Loucy (cell line): Measurements from ENCODE around the gene MC4R.
A peak's percentile ranks its signal among the peaks of the same experiment; 100 is the strongest.

Source experiments
- H2AFZ ChIP-seq: fragments of 200-600 bp; sonication (generic); 2 replicates; pipeline ENCODE4 v1.6.0; 2016; ENCODE audit warnings: antibody characterized with exemption, mild to moderate bottlenecking, low read length, moderate library complexity
- H3F3A ChIP-seq: fragments of 200-600 bp; 2 replicates; pipeline ENCODE4 v1.6.0; 2016; ENCODE audit warnings: antibody characterized with exemption, low read depth, mild to moderate bottlenecking
- H3K27me3 ChIP-seq: fragments of 200-600 bp; sonication (generic); 2 replicates; pipeline ENCODE4 v1.6.1; 2014; ENCODE audit warnings: low read length, mild to moderate bottlenecking; ENCODE audit not compliant: insufficient read depth, poor library complexity, severe bottlenecking
- H3K36me3 ChIP-seq: fragments of 200-600 bp; sonication (generic); 2 replicates; pipeline ENCODE4 v1.6.1; 2016; ENCODE audit warnings: low read length; ENCODE audit not compliant: insufficient read depth
- H3K4me1 ChIP-seq: fragments of 200-600 bp; sonication (generic); 2 replicates; pipeline ENCODE4 v1.5.1; 2014; ENCODE audit warnings: low read length, mild to moderate bottlenecking; ENCODE audit not compliant: insufficient read depth, poor library complexity, severe bottlenecking
- H3K4me2 ChIP-seq: fragments of 200-600 bp; sonication (generic); 2 replicates; pipeline ENCODE4 v1.6.0; 2014; ENCODE audit warnings: antibody characterized with exemption, low read length, low read depth, mild to moderate bottlenecking; ENCODE audit not compliant: poor library complexity, severe bottlenecking
- H3K4me3 ChIP-seq: fragments of 200-600 bp; sonication (generic); 2 replicates; pipeline ENCODE4 v1.5.1; 2014; ENCODE audit warnings: low read length, mild to moderate bottlenecking, mixed read lengths; ENCODE audit not compliant: poor library complexity, severe bottlenecking
- H3K79me2 ChIP-seq: fragments of 200-600 bp; sonication (generic); 2 replicates; pipeline ENCODE4 v1.6.1; 2014; ENCODE audit warnings: low read length; ENCODE audit not compliant: insufficient read depth
- H3K9ac ChIP-seq: fragments of 200-600 bp; sonication (generic); 2 replicates; pipeline ENCODE4 v1.6.0; 2014; ENCODE audit warnings: mild to moderate bottlenecking, low read depth, low read length, moderate library complexity; ENCODE audit not compliant: poor library complexity, severe bottlenecking
- H3K9me2 ChIP-seq: fragments of 200-600 bp; sonication (generic); replicated peaks from 2 replicates; pipeline ENCODE4 v1.6.1; 2016; ENCODE audit warnings: low read depth, low read length, mixed read lengths
- H3K9me3 ChIP-seq: fragments of 200-600 bp; sonication (generic); 2 replicates; pipeline ENCODE4 v1.6.1; 2014; ENCODE audit warnings: mild to moderate bottlenecking, antibody characterized with exemption, low read length, low read depth; ENCODE audit not compliant: insufficient read depth
- H4K20me1 ChIP-seq: fragments of 200-600 bp; sonication (generic); 2 replicates; pipeline ENCODE4 v1.6.0; 2014; ENCODE audit warnings: antibody characterized with exemption, low read length, mild to moderate bottlenecking; ENCODE audit not compliant: insufficient read depth, poor library complexity, severe bottlenecking
- CTCF ChIP-seq: fragments of 200-600 bp; sonication (generic); conservative IDR thresholded peaks from 2 replicates; pipeline ENCODE4 v1.5.1; 2014; ENCODE audit warnings: mild to moderate bottlenecking, antibody characterized with exemption, low read length
- EZH2phosphoT487 ChIP-seq: fragments of 200-600 bp; IDR thresholded peaks from 2 replicates; pipeline ENCODE4 v1.6.1; 2018; ENCODE audit warnings: antibody characterized with exemption, mild to moderate bottlenecking, moderate library complexity, borderline replicate concordance

The MC4R gene

GRCh38 chr18:60417946-60418345 lies 45.4 kb upstream of the MC4R start:
- peak overlapping the region; percentile 22; the same call in 1 of the 2 replicates for H2AFZ ChIP-seq
- H3K36me3 ChIP-seq: no peaks in the 10 kb centered on the region
- H3K4me3 ChIP-seq: no peak overlapping the region
- no peak overlapping the region for H3K9ac ChIP-seq
- no peak overlapping the region for H3K4me2 ChIP-seq
- H3K9me2 ChIP-seq: no peaks in the 10 kb centered on the region
- peaks cover 6% of the 10 kb centered on the region for H3K4me1 ChIP-seq
- no peaks in the 10 kb centered on the region for H3K27me3 ChIP-seq
- no peaks in the 10 kb centered on the region for H4K20me1 ChIP-seq
- no peaks in the 10 kb centered on the region for H3K79me2 ChIP-seq
- TF ChIP-seq EZH2phosphoT487 (no peak), CTCF (no peak)
- no peaks in the 10 kb centered on the region for H3F3A ChIP-seq
- H3K9me3 ChIP-seq: no peaks in the 10 kb centered on the region

GRCh38 chr18:60413944-60414547 lies 41.5 kb upstream of the MC4R start:
- no peaks in the 10 kb centered on the region for H3K9me2 ChIP-seq
- H3K9me3 ChIP-seq: no peaks in the 10 kb centered on the region
- H3K4me2 ChIP-seq: no peak overlapping the region
- no peaks in the 10 kb centered on the region for H3K36me3 ChIP-seq
- no peaks in the 10 kb centered on the region for H3K79me2 ChIP-seq
- H3K4me3 ChIP-seq: no peak overlapping the region
- peaks cover 12% of the 10 kb centered on the region for H3K4me1 ChIP-seq
- H4K20me1 ChIP-seq: no peaks in the 10 kb centered on the region
- H3K27me3 ChIP-seq: no peaks in the 10 kb centered on the region
- H2AFZ ChIP-seq: no peak overlapping the region
- no peak overlapping the region for H3K9ac ChIP-seq
- no peaks in the 10 kb centered on the region for H3F3A ChIP-seq
- TF ChIP-seq CTCF: peak; percentile 83
- no peak for TF ChIP-seq EZH2phosphoT487

GRCh38 chr18:60411715-60412114 lies 39.1 kb upstream of the MC4R start:
- Histone ChIP-seq H3K79me2 (no peaks in the 10 kb centered on the region), H3K4me2 (no peak overlapping the region), H3K9ac (no peak overlapping the region), H3K27me3 (no peaks in the 10 kb centered on the region), H3K4me3 (no peak overlapping the region), H4K20me1 (no peaks in the 10 kb centered on the region), H3K9me3 (no peaks in the 10 kb centered on the region), H3F3A (no peaks in the 10 kb centered on the region), H3K9me2 (no peaks in the 10 kb centered on the region), H3K4me1 (peaks cover 6% of the 10 kb centered on the region), H3K36me3 (no peaks in the 10 kb centered on the region), H2AFZ (peak overlapping the region; percentile 39; the same call in 1 of the 2 replicates)
- TF ChIP-seq EZH2phosphoT487 (no peak), CTCF (peak; percentile 67)
